A549 (cell line): ENCODE data around the gene NXN. TPM values are rescaled to one million over a fixed set of nuclear protein-coding genes. Genes with fewer than 3 reads are reported as not detected.
A peak's percentile ranks its signal among the peaks of the same experiment; 100 is the strongest.
"Not testable (repeated sequence)": the region's sequence is repeated elsewhere in the genome, so short reads cannot be mapped to it uniquely, and the experiment has no call there.

Source experiments
- ATAC-seq, 2 experiments: fragments of 200-7000 bp in 1 of 2; fragments of >200 bp in 1 of 2; cut with Nextera tagmentation in 1 of 2; cut with Tn5 transposase in 1 of 2; 3 replicates each; pipeline versions ENCODE4 v1.8.0 to v1.9.1; 2018 to 2020; ENCODE audit warnings: mild to moderate bottlenecking in 1 of 2, moderate library complexity in 1 of 2
- CTCF ChIA-PET: fragments of 300-600 bp; sonication (Branson Sonifier 250); formaldehyde crosslinking; extraction: SDS; loops from one replicate; lab custom pipeline; 2021; ENCODE audit warnings: antibody characterized with exemption, inconsistent platforms; lab: Yijun Ruan, JAX
- POLR2A ChIA-PET: fragments of 350-600 bp; formaldehyde crosslinking; extraction: SDS; loops from one replicate; lab custom pipeline; 2021; ENCODE audit warnings: antibody characterized with exemption, inconsistent platforms; lab: Yijun Ruan, JAX
- DNase-seq, 2 experiments: peaks; one replicate each; pipeline versions ENCODE4 v3.0.0 to v3.0.0-alpha.2; 2011 to 2016; ENCODE audit warnings: low read depth in 1 of 2, low spot score in 1 of 2
- FAIRE-seq: peaks from 2 replicates; lab custom pipeline; 2011; peaks lifted over from hg19 to GRCh38; lab: Jason Lieb, UNC
- H3K27ac ChIP-seq, 2 experiments: fragments of >200 bp; sonication (Bioruptor Twin); formaldehyde crosslinking; 3 replicates each; pipeline ENCODE4 v1.5.1; 2016 to 2017
- H3K4me1 ChIP-seq: fragments of >200 bp; sonication (Bioruptor Twin); formaldehyde crosslinking; 3 replicates; pipeline ENCODE4 v1.6.1; 2016
- H3K4me2 ChIP-seq: fragments of >200 bp; sonication (Bioruptor Twin); formaldehyde crosslinking; 3 replicates; pipeline ENCODE4 v1.6.1; 2016
- H3K4me3 ChIP-seq: fragments of >200 bp; sonication (Bioruptor Twin); formaldehyde crosslinking; 3 replicates; pipeline ENCODE4 v1.5.1; 2016
- H3K9me3 ChIP-seq: fragments of >200 bp; sonication (Bioruptor Twin); formaldehyde crosslinking; 3 replicates; pipeline ENCODE4 v1.6.1; 2016
- CBX2 ChIP-seq: fragments of 200-600 bp; sonication (generic); IDR thresholded peaks from 2 replicates; pipeline ENCODE4 v1.6.1; 2016; ENCODE audit warnings: low read depth, mild to moderate bottlenecking, borderline replicate concordance
- CBX8 ChIP-seq: fragments of 200-600 bp; sonication (generic); IDR thresholded peaks from 2 replicates; pipeline ENCODE4 v1.6.1; 2016
- CEBPB ChIP-seq, 2 experiments: fragments of >200 bp in 1 of 2; sonication (Bioruptor Twin) in 1 of 2; formaldehyde crosslinking in 1 of 2; IDR thresholded peaks; 2 replicates each; pipeline ENCODE4 v1.6.1; 2012 to 2016
- CHD2 ChIP-seq: fragments of 150-350 bp; IDR thresholded peaks from 2 replicates; pipeline ENCODE4 v1.6.1; 2014; ENCODE audit warnings: low read length; ENCODE audit not compliant: partially characterized antibody
- E2F6 ChIP-seq: IDR thresholded peaks from 2 replicates; pipeline ENCODE4 v1.6.1; 2012; ENCODE audit warnings: low read depth, borderline replicate concordance
- EP300 ChIP-seq, 2 experiments: fragments of >200 bp; sonication (Bioruptor Twin); formaldehyde crosslinking; IDR thresholded peaks; 2 replicates in 1 of 2; 3 replicates in 1 of 2; pipeline ENCODE4 v1.6.1; 2016 to 2017
- HES2 ChIP-seq: fragments of >200 bp; sonication (Bioruptor Twin); formaldehyde crosslinking; IDR thresholded peaks from 2 replicates; pipeline ENCODE4 v1.6.1; 2016
- HEYL ChIP-seq: fragments of 250-450 bp; sonication (Bioruptor Pico); IDR thresholded peaks from 2 replicates; pipeline ENCODE4 v1.8.0; 2021; ENCODE audit warnings: mild to moderate bottlenecking, moderate library complexity
- HMGXB4 ChIP-seq: fragments of 250-450 bp; sonication (Bioruptor Pico); IDR thresholded peaks from 2 replicates; pipeline ENCODE4 v1.5.0; 2021; ENCODE audit warnings: mild to moderate bottlenecking, moderate library complexity, borderline replicate concordance
- HOXA7 ChIP-seq: fragments of 250-450 bp; sonication (Bioruptor Pico); IDR thresholded peaks from 2 replicates; pipeline ENCODE4 v1.5.0; 2020; ENCODE audit warnings: mild to moderate bottlenecking, moderate library complexity
- HOXB13 ChIP-seq: fragments of 250-450 bp; sonication (Bioruptor Pico); IDR thresholded peaks from 2 replicates; pipeline ENCODE4 v1.5.0; 2020; ENCODE audit warnings: low read depth, mild to moderate bottlenecking, moderate library complexity
- KDM5A ChIP-seq: fragments of 200-600 bp; sonication (generic); IDR thresholded peaks from 2 replicates; pipeline ENCODE4 v1.6.1; 2016; ENCODE audit warnings: antibody characterized with exemption, mild to moderate bottlenecking
- MAFK ChIP-seq: fragments of 450-650 bp; IDR thresholded peaks from 2 replicates; pipeline ENCODE4 v1.6.1; 2014; ENCODE audit not compliant: partially characterized antibody
- MAZ ChIP-seq: fragments of 150-350 bp; IDR thresholded peaks from 2 replicates; pipeline ENCODE4 v1.6.1; 2014; ENCODE audit warnings: antibody characterized with exemption, low read depth, low read length, borderline replicate concordance
- NFE2L2 ChIP-seq: fragments of 150-350 bp; conservative IDR thresholded peaks from 2 replicates; pipeline ENCODE4 v1.6.1; 2014; ENCODE audit warnings: low read length
- PBX3 ChIP-seq: IDR thresholded peaks from 2 replicates; pipeline ENCODE4 v1.6.1; 2012
- PHF8 ChIP-seq: fragments of 200-600 bp; sonication (generic); IDR thresholded peaks from 2 replicates; pipeline ENCODE4 v1.6.1; 2016; ENCODE audit warnings: low read depth, mild to moderate bottlenecking, antibody characterized with exemption, moderate library complexity, borderline replicate concordance
- POLR2AphosphoS2 ChIP-seq: conservative IDR thresholded peaks from 2 replicates; pipeline ENCODE4 v1.6.1; 2012; ENCODE audit warnings: low read length, improper control_type of control experiment, inconsistent platforms
- RAD21 ChIP-seq, 2 experiments: fragments of >200 bp in 1 of 2; sonication (Bioruptor Twin) in 1 of 2; formaldehyde crosslinking in 1 of 2; IDR thresholded peaks in 1 of 2; conservative IDR thresholded peaks in 1 of 2; 2 replicates in 1 of 2; 3 replicates in 1 of 2; pipeline ENCODE4 v1.6.1; 2012 to 2018; ENCODE audit warnings: inconsistent platforms in 1 of 2
- RCOR1 ChIP-seq: fragments of 150-350 bp; IDR thresholded peaks from 2 replicates; pipeline ENCODE4 v1.6.1; 2014; ENCODE audit warnings: antibody characterized with exemption, low read length, low read depth
- SREBF2 ChIP-seq: fragments of 450-650 bp; IDR thresholded peaks from 2 replicates; pipeline ENCODE4 v1.6.1; 2014; ENCODE audit warnings: mild to moderate bottlenecking, moderate library complexity
- TFCP2L1 ChIP-seq: fragments of 250-450 bp; sonication (Bioruptor Pico); IDR thresholded peaks from 2 replicates; pipeline ENCODE4 v1.5.0; 2021; ENCODE audit warnings: mild to moderate bottlenecking
- ZC3H11A ChIP-seq: fragments of 450-650 bp; IDR thresholded peaks from 2 replicates; pipeline ENCODE4 v1.6.1; 2014; ENCODE audit warnings: antibody characterized with exemption, mild to moderate bottlenecking
- ZNF302 ChIP-seq: fragments of 250-450 bp; sonication (Bioruptor Pico); IDR thresholded peaks from 2 replicates; pipeline ENCODE4 v1.9.0; 2021; ENCODE audit warnings: inconsistent platforms, mild to moderate bottlenecking, moderate library complexity
- ZSCAN20 ChIP-seq: fragments of 250-450 bp; sonication (Bioruptor Pico); IDR thresholded peaks from 2 replicates; pipeline ENCODE4 v1.8.0; 2022; ENCODE audit warnings: mild to moderate bottlenecking, moderate library complexity
- WGBS: methylation state at CpG from one replicate; pipeline ENCODE4 v1.1.6; 2017; ENCODE audit errors: missing lambda C conversion rate; 5-methylcytosine and 5-hydroxymethylcytosine counted together
- polyA plus RNA-seq, 4 experiments: library from polyadenylated mRNA; depleted of rRNA in 3 of 4; stranded (reverse); fragments of >200 nt; fragmentation: RNase III in 1 of 4; extraction: RNeasy Plus Mini Kit Qiagen cat#74134 plus additional on column Dnase treatment in 1 of 4; gene quantifications; 2 replicates in 3 of 4; 3 replicates in 1 of 4; pipeline ENCODE4 v1.2.3, GENCODE V29; 2011 to 2017

NXN gene
- polyA plus RNA-seq, 2 of the 4 experiments (the other 2 are of a cell fraction) = 24.6 to 31.1 TPM

GRCh38 chr17:856149-856548, 123.4 kb downstream of the NXN start:
- DNase-seq (no peak), FAIRE-seq (no peak), ATAC-seq (no peak)
- Histone ChIP-seq H3K27ac (no peak overlapping the region), H3K4me1 (no peaks in the 10 kb centered on the region), H3K9me3 (no peaks in the 10 kb centered on the region), H3K4me2 (no peak overlapping the region), H3K4me3 (no peak overlapping the region)
- ChIA-PET POLR2A (no interaction called here), CTCF (interaction anchor here (0.6 to 0.8 kb wide), 2 partner anchors 31 to 141 kb away, joined by 3 read pairs; partner anchors contain the start of gene TIMM22)
- 88% methylated on average over 7 of the region's 7 CpGs for WGBS
- TF ChIP-seq MAFK (no peak), SREBF2 (no peak), CBX8 (no peak), HOXB13 (CRISPR knock-in tag) (no peak), RAD21 (conservative IDR thresholded peaks at IDR 0.05 in 1 of 2, IDR thresholded peaks at IDR 0.05 in 1 of 2) (no peak)

- no peak overlapping the region for H3K4me2 ChIP-seq
- H3K9me3 ChIP-seq = no peaks in the 10 kb centered on the region
- FAIRE-seq (no peak), DNase-seq (no peak), ATAC-seq (no peak)
- no peak overlapping the region for H3K4me3 ChIP-seq
- no peaks in the 10 kb centered on the region for H3K4me1 ChIP-seq
- no peak overlapping the region for H3K27ac ChIP-seq
- 81% methylated on average over 5 of the region's 5 CpGs for WGBS
- POLR2A ChIA-PET = no interaction called here
- CTCF ChIA-PET = interaction anchor here (0.8 to 1.0 kb wide), 2 partner anchors 31 to 47 kb away, joined by 3 to 6 read pairs; no protein-coding TSS in a partner anchor
- TF ChIP-seq HOXA7 (CRISPR knock-in tag) (no peak), CBX2 (no peak), EP300 (IDR thresholded peaks at IDR 0.05) (no peak), NFE2L2 (no peak), CBX8 (no peak), MAZ (no peak), PHF8 (no peak), ZSCAN20 (CRISPR knock-in tag) (no peak), HEYL (CRISPR knock-in tag) (no peak), CHD2 (no peak), HES2 (no peak), ZC3H11A (no peak), KDM5A (no peak)
These were observed 124.0 kb downstream of the NXN start for GRCh38 chr17:855569-855968.

GRCh38 chr17:852850-853249, 126.7 kb downstream of the NXN start:
- FAIRE-seq, ATAC-seq, DNase-seq, H3K9me3 ChIP-seq, H3K4me3 ChIP-seq, H3K4me1 ChIP-seq, POLR2A ChIA-PET, H3K4me2 ChIP-seq, H3K27ac ChIP-seq: not testable (repeated sequence)
- CTCF ChIA-PET = interaction anchor here (1.1 to 1.9 kb wide), 6 partner anchors 9 to 440 kb away, joined by 3 to 8 read pairs (median 4); partner anchors contain the start of gene NXN
- WGBS = 91% methylated on average over 9 of the region's 9 CpGs
- TF ChIP-seq CEBPB (IDR thresholded peaks at IDR 0.05) = peak in 1 of 2 experiments; percentile 31; a peak in 2 of 4 replicates

- no peak overlapping the region for H3K4me3 ChIP-seq
- WGBS = 72% methylated on average over 10 of the region's 10 CpGs
- TF ChIP-seq HMGXB4 (CRISPR knock-in tag) = no peak
- no peak for TF ChIP-seq TFCP2L1 (CRISPR knock-in tag)
- no peak for TF ChIP-seq ZNF302 (CRISPR knock-in tag)
- no peak for TF ChIP-seq CBX8
- TF ChIP-seq E2F6 = no peak
- TF ChIP-seq PBX3 = no peak
- TF ChIP-seq POLR2AphosphoS2 = no peak
- TF ChIP-seq RCOR1 = no peak
- TF ChIP-seq ZSCAN20 (CRISPR knock-in tag) = no peak
- TF ChIP-seq, all 56 proteins: peak for 0
- FAIRE-seq (no peak), ATAC-seq (no peak), DNase-seq (no peak)
- Histone ChIP-seq H3K9me3 (no peaks in the 10 kb centered on the region), H3K27ac (no peak overlapping the region), H3K4me2 (no peak overlapping the region), H3K4me1 (no peaks in the 10 kb centered on the region)
- POLR2A ChIA-PET = no interaction called here
- CTCF ChIA-PET = interaction anchor here (1.1 to 1.9 kb wide), 7 partner anchors 10 to 440 kb away, joined by 3 to 8 read pairs (median 5); partner anchors contain the start of genes NXN and TIMM22
These were observed 127.2 kb downstream of the NXN start for GRCh38 chr17:852349-852748.
